Measurements from ENCODE around the gene MTHFSD.

DNA sequence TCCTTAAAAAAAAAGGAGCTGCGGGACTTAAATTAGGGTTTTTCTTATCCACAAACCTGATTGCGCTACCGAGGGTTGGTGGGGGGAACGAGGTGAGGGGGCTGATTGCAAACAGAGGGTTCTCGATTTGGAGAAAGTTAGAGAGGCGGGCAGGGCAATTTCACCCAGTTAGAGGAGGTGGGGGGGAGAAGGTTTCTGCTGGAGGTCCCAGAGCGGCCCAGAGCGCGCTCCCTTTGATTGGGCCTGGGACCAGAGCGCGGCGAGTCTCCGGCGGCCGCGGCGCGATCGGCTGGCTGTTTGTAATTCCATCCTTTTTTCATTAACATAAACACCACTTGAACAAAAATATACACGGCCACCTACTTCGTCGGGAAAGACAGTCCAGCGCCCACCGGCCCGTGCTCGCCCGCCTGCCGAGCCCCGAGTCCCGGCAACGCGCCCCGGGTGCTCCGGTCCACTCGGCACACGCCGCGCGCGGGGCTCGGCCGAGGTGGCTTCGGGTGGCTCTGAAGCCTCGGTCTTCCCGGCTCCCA is 58.0 kb downstream of the MTHFSD start:
- no peak for TF ChIP-seq POLR2A (IDR thresholded peaks at IDR 0.05)
- TF ChIP-seq CTCF (IDR thresholded peaks at IDR 0.05), result no peak
